T-helper 1 cell treated with Interleukin-12 subunit alpha and Interleukin-12 subunit beta and Interleukin-4 antibody, amounts not matched to agents 30 μg/mL and 1 μg/mL, for 36 hours (primary cell): ENCODE data around the gene RIPPLY2.

ENCODE experiments used
- H3K27ac Mint-ChIP-seq: one replicate; pipeline ENCODE4 v1.8.0; 2021; ENCODE audit warnings: mild to moderate bottlenecking, mixed read lengths
- H3K27me3 Mint-ChIP-seq: one replicate; pipeline ENCODE4 v1.8.0; 2021; ENCODE audit warnings: low read depth, mixed read lengths
- H3K36me3 Mint-ChIP-seq: one replicate; pipeline ENCODE4 v1.8.0; 2021; ENCODE audit warnings: low read depth, mixed read lengths
- H3K4me1 Mint-ChIP-seq: one replicate; pipeline ENCODE4 v1.8.0; 2021; ENCODE audit warnings: low read depth, mixed read lengths
- H3K4me3 Mint-ChIP-seq: one replicate; pipeline ENCODE4 v1.8.0; 2021; ENCODE audit warnings: mild to moderate bottlenecking, moderate library complexity, mixed read lengths
- H3K9me3 Mint-ChIP-seq: one replicate; pipeline ENCODE4 v1.8.0; 2021; ENCODE audit warnings: mixed read lengths

The RIPPLY2 gene

DNA sequence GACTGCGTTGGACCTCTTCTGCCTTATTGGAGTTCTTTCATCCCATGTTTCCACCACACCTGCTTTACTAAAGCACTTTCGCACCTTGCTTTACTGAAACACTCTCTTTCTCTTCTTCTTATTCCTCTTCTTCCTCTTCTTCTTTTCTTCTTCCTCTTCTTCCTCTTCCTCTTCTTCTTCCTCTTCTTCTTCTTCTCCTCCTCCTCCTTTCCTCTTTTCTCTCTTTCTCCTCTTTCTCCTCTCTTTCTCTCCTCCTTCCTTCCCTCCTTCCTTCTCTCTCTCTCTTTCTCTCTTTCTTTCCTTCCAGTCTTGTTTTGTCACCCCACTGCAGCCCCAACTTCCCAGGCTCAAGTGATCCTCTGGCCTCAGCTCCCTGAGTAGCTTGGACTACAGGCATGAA is 4.0 kb upstream of the RIPPLY2 start:
- Mint-ChIP-seq H3K4me1 (peaks cover under 1% of the 10 kb centered on the region), H3K27me3 (peaks cover 50% of the 10 kb centered on the region), H3K9me3 (no peaks in the 10 kb centered on the region), H3K4me3 (no peak overlapping the region), H3K36me3 (peaks cover under 1% of the 10 kb centered on the region), H3K27ac (no peak overlapping the region)

DNA sequence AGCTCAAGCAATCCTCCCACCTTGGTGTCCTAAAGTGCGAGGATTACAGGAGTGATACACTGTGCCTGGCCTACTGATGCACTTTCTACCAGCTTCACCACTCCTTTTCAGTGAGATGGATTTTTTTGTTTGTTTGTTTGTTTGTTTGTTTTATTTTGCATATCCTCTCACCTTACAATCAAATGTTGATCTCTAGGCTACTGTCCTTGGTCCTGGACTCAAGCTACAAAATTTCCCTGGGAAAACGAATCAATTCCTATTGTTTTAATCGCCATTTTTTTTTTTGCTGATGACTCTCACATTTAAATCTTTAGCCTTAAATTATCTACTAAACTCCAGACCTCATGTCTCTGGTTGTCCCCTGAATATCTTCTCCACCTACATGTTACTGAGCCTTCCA is 3.5 kb upstream of the RIPPLY2 start:
- Mint-ChIP-seq H3K27ac (no peak overlapping the region), H3K36me3 (peaks cover 2% of the 10 kb centered on the region), H3K4me3 (no peak overlapping the region), H3K4me1 (peaks cover 3% of the 10 kb centered on the region), H3K27me3 (peaks cover 55% of the 10 kb centered on the region), H3K9me3 (no peaks in the 10 kb centered on the region)

DNA sequence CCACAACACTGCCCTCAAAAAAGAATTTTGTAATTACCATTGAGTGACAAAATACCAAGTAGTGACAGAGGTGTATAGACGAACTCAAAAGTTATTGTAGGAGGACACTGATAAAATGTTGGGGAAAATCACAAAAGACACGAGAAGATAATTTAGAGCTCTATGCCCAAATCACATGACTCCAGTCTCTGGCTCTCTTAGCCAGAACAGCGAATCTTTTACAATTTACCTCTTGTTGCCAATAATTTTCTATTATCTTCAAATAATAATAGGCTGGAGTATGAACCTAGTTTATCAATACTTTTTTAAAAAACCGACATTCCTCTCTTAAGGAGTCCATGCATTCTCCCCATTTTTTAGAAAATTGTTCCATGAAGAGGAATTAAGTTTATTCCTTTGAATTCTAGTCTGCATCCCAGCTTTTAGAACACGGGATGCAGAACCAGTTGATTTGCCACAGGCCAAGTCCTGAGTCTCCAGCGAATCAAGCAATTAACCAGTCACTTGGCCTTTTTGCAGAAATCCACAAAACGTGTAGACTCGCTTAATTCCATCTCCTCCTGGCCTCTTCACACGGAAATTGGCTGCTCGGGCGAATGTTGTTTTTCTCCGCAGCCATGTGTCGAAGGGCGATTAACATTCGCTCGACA is 507 bp upstream of the RIPPLY2 start:
- H3K4me3 Mint-ChIP-seq, result no peak overlapping the region
- H3K27ac Mint-ChIP-seq, result no peak overlapping the region
- no peaks in the 10 kb centered on the region for H3K9me3 Mint-ChIP-seq
- peaks cover 3% of the 10 kb centered on the region for H3K4me1 Mint-ChIP-seq
- H3K27me3 Mint-ChIP-seq, result peaks cover 72% of the 10 kb centered on the region
- peaks cover 2% of the 10 kb centered on the region for H3K36me3 Mint-ChIP-seq

DNA sequence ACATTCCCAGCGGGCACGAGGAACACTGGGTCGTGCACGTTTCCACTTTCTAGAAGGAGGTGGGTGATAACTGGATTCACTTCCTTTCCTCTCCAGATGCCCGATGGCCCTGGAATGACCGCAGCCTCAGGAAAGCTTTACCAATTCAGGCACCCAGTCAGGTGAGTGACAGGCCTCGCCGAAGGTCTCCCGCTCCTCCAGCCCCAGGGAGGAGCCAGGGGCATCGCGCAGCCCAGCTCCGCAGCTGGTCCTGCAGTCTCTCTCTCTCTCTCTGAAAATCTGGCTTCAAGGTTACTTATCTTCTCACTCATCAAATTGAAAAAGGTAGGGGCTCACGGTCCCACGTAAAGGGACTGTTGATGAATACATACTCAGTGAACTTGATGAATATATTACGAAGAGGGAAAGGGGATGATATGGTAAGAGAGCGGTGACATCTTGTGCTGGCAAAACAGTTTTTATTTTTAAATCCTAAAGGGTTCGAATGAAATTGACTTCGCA is 891 bp downstream of the RIPPLY2 start:
- peak overlapping the region; percentile 33 for H3K4me3 Mint-ChIP-seq
- H3K27ac Mint-ChIP-seq, result no peak overlapping the region
- H3K9me3 Mint-ChIP-seq, result no peaks in the 10 kb centered on the region
- peaks cover 6% of the 10 kb centered on the region for H3K4me1 Mint-ChIP-seq
- H3K27me3 Mint-ChIP-seq, result peaks cover 64% of the 10 kb centered on the region
- peaks cover 2% of the 10 kb centered on the region for H3K36me3 Mint-ChIP-seq

DNA sequence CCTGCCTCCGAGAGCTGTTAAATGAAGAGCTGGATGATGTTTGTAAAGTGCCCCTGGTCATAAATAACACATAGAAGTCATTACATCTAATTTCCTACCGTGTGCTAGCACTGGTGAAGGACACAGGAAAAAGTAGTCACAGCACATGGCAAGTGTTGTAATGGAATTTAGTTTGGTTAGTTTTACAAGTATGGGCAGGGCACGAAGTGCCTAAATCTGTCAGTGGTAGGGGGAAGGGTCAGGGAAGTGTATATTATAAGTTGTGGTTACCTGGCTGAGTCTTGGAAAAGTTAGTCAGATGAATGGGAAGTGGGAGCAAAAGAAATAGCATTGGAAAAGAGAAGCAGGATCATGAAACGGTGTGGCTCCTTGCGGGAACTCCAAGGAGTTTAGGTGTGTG is 1.6 kb downstream of the RIPPLY2 start:
- Mint-ChIP-seq H3K27me3 (peaks cover 63% of the 10 kb centered on the region), H3K27ac (no peak overlapping the region), H3K36me3 (peaks cover 2% of the 10 kb centered on the region), H3K9me3 (no peaks in the 10 kb centered on the region), H3K4me3 (no peak overlapping the region), H3K4me1 (peaks cover 9% of the 10 kb centered on the region)

DNA sequence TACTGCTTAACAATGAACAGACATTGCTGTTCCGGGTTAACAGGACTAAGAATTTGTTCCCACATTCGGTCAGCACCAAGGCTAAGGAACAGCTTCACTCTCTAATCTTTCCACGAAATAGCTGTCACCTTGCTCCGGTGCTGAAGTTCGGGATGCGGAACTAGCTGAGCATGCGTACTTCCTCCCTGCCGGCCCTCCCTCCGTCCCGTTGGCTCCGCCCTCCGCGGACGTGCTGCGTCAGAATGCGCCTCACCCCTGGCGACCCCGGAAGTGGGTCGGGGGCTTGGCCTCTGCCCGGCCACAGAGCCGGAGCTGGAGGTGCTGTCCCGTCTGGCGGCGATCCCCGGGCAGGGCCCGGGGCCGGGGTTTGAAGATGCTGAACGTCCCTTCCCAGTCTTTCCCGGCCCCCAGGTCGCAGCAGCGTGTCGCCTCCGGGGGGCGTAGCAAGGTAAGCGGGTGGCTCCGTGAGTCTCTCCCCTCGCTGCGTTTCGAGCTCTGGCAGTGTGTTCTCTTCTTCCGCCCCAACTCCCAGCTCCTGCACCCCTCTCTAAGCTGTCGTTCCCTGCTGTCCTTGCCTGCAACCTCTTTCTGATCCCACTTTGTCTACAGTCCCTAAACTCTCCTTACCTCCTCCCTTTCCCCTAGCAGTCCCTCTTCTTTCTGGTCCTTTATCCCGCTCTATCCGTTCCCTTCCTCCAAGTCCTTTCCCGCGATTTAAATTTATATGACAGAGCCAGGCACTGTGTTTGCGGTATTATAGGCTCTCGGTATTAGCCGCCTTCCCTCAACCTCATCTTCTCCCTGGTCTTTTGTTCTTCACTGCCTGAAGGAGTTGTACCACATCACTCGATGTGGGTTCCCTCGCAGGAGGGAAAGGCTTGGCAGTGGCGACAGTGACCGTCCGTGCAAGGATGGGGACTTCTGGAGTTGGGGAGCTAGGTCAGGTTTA is 6.5 kb downstream of the RIPPLY2 start, which contains the start of gene CYB5R4:
CYB5R4 (plus strand) TSS at position 280 of the 949 bp plus-strand sequence; CDS start at position 374, 94 bp downstream.
- Mint-ChIP-seq H3K36me3 (peaks cover 2% of the 10 kb centered on the region), H3K9me3 (no peaks in the 10 kb centered on the region), H3K4me3 (peak within 1 kb of the TSS; percentile 99), H3K27ac (peak within 1 kb of the TSS; percentile 91), H3K4me1 (peaks cover 23% of the 10 kb centered on the region), H3K27me3 (peaks cover 19% of the 10 kb centered on the region)

DNA sequence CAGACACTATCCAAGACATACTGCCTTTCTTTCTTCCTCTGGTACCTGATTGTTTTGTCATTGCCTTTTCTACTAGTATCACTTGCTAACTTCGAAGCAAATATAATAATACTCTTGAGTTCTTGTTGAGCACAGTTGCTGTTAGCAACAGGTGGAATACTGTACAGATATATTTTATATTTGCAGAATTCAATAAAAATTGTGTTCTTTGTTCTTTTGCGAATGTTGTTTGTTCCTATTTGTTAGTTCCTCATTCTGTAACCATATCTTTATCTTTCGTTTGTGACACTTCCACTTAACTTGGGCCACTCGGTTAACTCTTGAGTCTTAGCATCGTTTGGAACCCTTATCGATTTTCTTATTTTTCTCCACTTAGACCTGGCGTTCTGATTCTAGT is 7.2 kb downstream of the RIPPLY2 start:
- Mint-ChIP-seq H3K27ac (peak overlapping the region; percentile 91), H3K27me3 (peaks cover 13% of the 10 kb centered on the region), H3K4me3 (peak overlapping the region; percentile 99), H3K9me3 (no peaks in the 10 kb centered on the region), H3K36me3 (peaks cover 5% of the 10 kb centered on the region), H3K4me1 (peaks cover 23% of the 10 kb centered on the region)

DNA sequence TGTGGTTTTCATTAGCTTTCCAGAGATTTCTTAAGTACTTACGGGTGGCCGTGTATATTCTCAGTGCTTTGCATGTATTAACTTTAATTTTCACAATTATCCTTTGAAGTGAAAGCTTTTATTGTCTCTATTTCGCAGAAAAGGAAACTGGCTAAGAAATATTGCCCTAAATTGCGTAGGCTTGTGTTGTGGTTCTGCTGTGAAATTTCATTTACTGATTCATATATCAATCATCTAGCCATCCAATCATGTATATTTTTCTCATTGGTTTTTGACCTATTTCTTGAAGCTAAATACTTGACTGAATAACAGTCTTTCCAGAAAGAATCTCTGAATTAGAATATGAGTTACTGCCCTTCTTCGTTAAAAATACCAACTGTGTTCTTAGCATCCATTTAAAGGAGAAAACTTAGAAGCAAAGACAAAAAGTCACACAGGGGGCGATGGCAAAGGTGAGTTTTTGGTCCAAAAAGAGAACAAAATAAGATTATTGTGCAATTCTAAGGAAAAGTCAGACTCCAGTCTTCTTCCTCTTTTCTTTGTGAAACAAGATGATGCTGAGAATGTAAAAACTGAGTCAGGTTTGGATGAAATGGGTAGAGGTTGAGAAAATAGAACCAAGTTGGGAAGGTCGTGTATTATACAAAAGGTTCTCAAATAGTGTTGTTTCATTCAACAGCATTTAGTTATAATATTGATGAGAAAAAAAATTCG is 7.8 kb downstream of the RIPPLY2 start:
- Mint-ChIP-seq H3K9me3 (no peaks in the 10 kb centered on the region), H3K36me3 (peaks cover 10% of the 10 kb centered on the region), H3K27ac (no peak overlapping the region), H3K27me3 (peaks cover 8% of the 10 kb centered on the region), H3K4me1 (peaks cover 23% of the 10 kb centered on the region), H3K4me3 (peak overlapping the region; percentile 99)

DNA sequence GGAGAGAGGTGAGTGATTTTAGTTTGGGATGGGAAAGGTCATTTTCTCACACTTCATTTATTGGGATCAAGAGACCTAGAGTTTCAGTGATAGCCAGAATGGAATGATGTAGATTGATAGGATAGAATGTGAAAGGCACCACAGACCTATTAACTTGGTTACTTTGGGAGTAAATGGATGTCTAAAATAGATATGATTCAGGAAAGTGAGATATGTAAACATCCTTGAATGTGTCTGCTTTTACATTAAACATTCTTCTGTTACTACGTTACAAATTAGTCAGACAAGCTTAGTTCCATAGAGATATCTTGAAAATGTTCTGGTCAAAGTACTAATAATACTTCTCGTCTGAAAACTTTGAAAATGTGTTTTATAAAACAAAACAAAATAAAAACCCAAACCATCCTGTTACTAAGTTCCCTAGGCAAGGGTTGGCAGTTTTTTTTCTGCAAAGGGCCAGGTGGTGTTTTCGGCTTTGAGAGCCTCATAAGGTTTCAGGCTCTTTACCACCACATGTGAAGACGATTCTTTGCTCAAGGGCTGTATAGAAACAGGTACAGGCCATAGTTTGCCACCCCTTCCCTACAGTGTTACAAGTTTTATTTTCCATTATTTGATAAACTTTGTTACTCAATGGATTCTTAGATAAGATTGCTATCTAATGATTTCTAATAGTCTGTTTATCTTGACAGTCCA is 9.8 kb downstream of the RIPPLY2 start:
- Mint-ChIP-seq H3K27me3 (peaks cover 3% of the 10 kb centered on the region), H3K27ac (no peak overlapping the region), H3K9me3 (peaks cover 10% of the 10 kb centered on the region), H3K4me3 (no peak overlapping the region), H3K36me3 (peaks cover 28% of the 10 kb centered on the region), H3K4me1 (peaks cover 23% of the 10 kb centered on the region)

DNA sequence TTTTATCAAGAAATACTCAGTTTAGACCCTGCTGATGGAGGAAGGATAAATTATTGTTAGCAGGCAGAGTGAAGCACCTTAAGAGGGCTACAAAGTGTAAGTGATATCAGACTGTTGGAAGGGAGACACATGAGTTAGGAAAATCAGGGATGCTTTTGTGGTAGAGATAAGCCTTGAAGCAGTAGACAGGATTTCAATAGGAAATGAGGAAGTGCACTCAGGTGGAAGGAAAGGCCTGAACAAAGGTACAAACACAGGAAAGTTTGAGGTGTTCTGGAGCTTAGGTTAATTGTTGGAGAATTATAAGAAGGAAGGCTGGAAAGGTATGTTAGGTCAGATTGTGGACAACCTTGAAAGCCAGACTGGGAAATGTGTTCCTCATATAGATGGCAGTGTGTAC is 13.9 kb downstream of the RIPPLY2 start:
- H3K4me1 Mint-ChIP-seq, result peaks cover 7% of the 10 kb centered on the region
- no peak overlapping the region for H3K4me3 Mint-ChIP-seq
- H3K27me3 Mint-ChIP-seq, result no peaks in the 10 kb centered on the region
- H3K36me3 Mint-ChIP-seq, result peaks cover 41% of the 10 kb centered on the region
- no peak overlapping the region for H3K27ac Mint-ChIP-seq
- peaks cover 19% of the 10 kb centered on the region for H3K9me3 Mint-ChIP-seq

DNA sequence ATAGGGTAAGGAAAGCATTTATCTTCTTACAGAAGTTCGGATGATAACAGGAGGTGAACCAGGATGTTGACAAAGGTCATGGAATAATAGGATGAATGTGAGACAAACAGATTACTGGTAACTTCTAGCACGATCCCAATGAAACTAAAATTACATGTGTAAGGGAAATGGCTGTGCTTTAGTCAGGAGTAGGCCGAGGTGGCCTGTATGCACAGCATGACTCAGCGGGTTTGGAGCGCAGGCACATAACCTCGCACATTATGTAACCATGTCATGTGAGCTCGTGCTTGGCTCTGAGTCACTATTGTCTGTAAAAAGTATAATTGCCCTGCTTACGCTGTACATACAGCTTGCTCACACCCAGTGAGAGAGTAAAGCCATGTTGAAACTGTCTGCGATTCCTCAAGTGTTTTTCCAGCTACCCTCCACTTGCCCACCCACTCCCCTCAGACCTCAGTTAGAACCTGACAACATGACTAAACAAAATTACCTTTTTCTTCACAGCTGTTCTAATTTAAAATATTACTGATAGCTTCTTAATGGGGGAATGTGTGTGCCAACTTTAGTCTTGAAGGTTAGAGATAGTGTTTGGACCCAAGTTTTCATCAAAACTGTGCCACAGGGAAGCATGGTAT is 14.5 kb downstream of the RIPPLY2 start:
- Mint-ChIP-seq H3K36me3 (peaks cover 41% of the 10 kb centered on the region), H3K27ac (no peak overlapping the region)

DNA sequence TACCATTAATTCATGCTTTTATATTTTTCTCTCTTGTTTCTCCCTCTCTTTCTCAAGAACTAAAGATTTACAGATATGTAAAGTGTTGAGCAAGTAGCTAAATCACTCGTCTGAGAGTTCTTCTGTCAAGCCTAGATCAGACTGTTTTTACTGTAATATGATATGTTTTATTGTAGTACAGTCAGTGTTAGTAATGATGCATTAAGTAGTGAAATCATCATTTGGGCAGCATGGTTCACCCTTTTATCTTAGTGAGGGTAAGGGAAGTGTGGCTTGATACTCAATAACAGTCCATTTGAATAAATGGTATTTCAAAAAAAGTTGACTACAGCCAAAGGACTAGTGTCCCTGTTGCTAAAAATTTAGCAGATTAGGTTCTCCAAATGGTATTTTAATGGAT is 15.5 kb downstream of the RIPPLY2 start:
- H3K36me3 Mint-ChIP-seq, result peaks cover 41% of the 10 kb centered on the region
- H3K27me3 Mint-ChIP-seq, result no peaks in the 10 kb centered on the region
- H3K9me3 Mint-ChIP-seq, result peaks cover 19% of the 10 kb centered on the region
- H3K4me1 Mint-ChIP-seq, result peaks cover 9% of the 10 kb centered on the region
- no peak overlapping the region for H3K4me3 Mint-ChIP-seq
- no peak overlapping the region for H3K27ac Mint-ChIP-seq

More for the DNA sequence above, 14.5 kb downstream of the RIPPLY2 start:
- H3K4me3 Mint-ChIP-seq, result no peak overlapping the region
- no peaks in the 10 kb centered on the region for H3K27me3 Mint-ChIP-seq
- peaks cover 6% of the 10 kb centered on the region for H3K4me1 Mint-ChIP-seq
- peaks cover 19% of the 10 kb centered on the region for H3K9me3 Mint-ChIP-seq

DNA sequence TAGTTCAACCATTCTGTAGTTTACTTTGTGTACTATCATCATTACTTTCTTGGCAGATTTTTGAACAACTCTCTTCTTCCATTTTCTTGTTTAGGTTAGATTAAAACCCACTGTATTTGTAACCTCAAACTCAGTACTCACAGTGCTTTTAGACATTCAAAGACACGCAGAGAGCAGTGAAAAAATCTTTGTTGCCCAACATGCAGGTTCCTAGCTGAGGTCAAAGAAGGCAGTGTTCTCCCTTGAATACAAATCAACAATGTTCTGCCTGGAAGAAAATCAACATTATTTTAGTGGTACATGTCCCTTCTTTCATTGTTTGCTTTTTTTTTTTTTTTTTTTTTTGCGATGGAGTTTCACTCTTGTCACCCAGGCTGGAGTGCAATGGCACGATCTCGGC is 17.5 kb downstream of the RIPPLY2 start:
- peaks cover 34% of the 10 kb centered on the region for H3K36me3 Mint-ChIP-seq
- H3K27ac Mint-ChIP-seq, result no peak overlapping the region
- no peaks in the 10 kb centered on the region for H3K27me3 Mint-ChIP-seq
- H3K9me3 Mint-ChIP-seq, result peaks cover 19% of the 10 kb centered on the region
- no peak overlapping the region for H3K4me3 Mint-ChIP-seq
- peaks cover 13% of the 10 kb centered on the region for H3K4me1 Mint-ChIP-seq
